Pancreas (tissue), 10 donors: ENCODE measurements around the gene AADAT. TPM values are rescaled to one million over a fixed set of nuclear protein-coding genes. Genes with fewer than 3 reads are reported as not detected.

Source experiments
- ATAC-seq, 4 donors: fragments of 200-7000 bp; cut with Tn5 transposase; one replicate each; pipeline versions ENCODE4 v1.8.0 to v1.9.1; 2020; ENCODE audit warnings: mild to moderate bottlenecking in 4 of 4, moderate library complexity in 4 of 4
- DNase-seq, 6 donors: peaks; one replicate each; pipeline ENCODE4 v3.0.0-alpha.2; 2020
- FAIRE-seq: peaks from 2 replicates; lab custom pipeline; 2012; peaks lifted over from hg19 to GRCh38; lab: Jason Lieb, UNC
- H3K27ac ChIP-seq, 4 donors: fragments of 200-600 bp; sonication (generic); 1 replicate in 3 of 4; 2 replicates in 1 of 4; pipeline versions ENCODE4 v1.5.0 to v1.8.0; 2020
- H3K27me3 ChIP-seq, 4 donors: fragments of 200-600 bp; one replicate each; pipeline ENCODE4 v1.8.0; 2021
- H3K36me3 ChIP-seq, 3 donors: fragments of 200-600 bp; sonication (generic) in 1 of 3; one replicate each; pipeline versions ENCODE4 v1.5.0 to v1.8.0; 2020 to 2021
- H3K4me1 ChIP-seq, 3 donors: fragments of 200-600 bp; one replicate each; pipeline ENCODE4 v1.8.0; 2021
- H3K4me3 ChIP-seq, 4 donors: fragments of 200-600 bp; sonication (generic) in 2 of 4; one replicate each; pipeline versions ENCODE4 v1.5.0 to v1.8.0; 2020 to 2021
- H3K9me3 ChIP-seq, 4 donors: fragments of 200-600 bp; one replicate each; pipeline ENCODE4 v1.8.0; 2021
- CTCF ChIP-seq, 4 donors: fragments of 200-600 bp; sonication (generic) in 3 of 4; IDR thresholded peaks; one replicate each; pipeline versions ENCODE4 v1.5.0 to v1.8.0; 2021; ENCODE audit warnings: antibody characterized with exemption in 4 of 4
- WGBS, 2 donors: extraction: QIAGEN DNeasy Blood & Tissue Kit; methylation state at CpG; one replicate each; pipeline ENCODE4 v1.1.7; 2013; 5-methylcytosine and 5-hydroxymethylcytosine counted together
- intact Hi-C, 3 donors: fragments of 100-400 bp; cut with DNase I; formaldehyde crosslinking; loops; one replicate each; pipeline versions ENCODE4 v1.11.1 to v1.14.2; 2022
- polyA plus RNA-seq, 2 donors: library from polyadenylated mRNA; stranded (reverse); fragments of 200-250 nt; gene quantifications; one replicate each; pipeline ENCODE4 v1.2.3, GENCODE V29; 2013
- total RNA-seq, 6 donors: library from RNA; stranded (reverse); fragmentation: NEBNext Ultra II Directional in 4 of 6; extraction: Animal tissue kit (Norgen Biotek cat#: 25700) in 4 of 6; gene quantifications; one replicate each; pipeline versions ENCODE4 v1.2.1 to v1.2.4, GENCODE V29; 2021 to 2023
- donor health status: healthy with polysubstance abuse.
- donor health status: DM: no; HTN: no; CAD: no; lungs with moderate emphysema.
- donor health status: DM: no; HTN: no; CAD: no.
- donor health status: control.
- donor health status: control.
- donor health status: Bipolar disorder and iron deficiency.
- donor health status: DM: yes; HTN: yes; CAD: no.
- donor health status: DM: no; HTN: no; CAD: no.
- donor health status: DM: no; HTN: no; CAD: no.
- donor health status: DM: yes; HTN: yes; CAD: no.

Gene AADAT
- total and polyA plus RNA-seq, 8 donors: 1.8 to 6.8 (median 3.1) TPM

DNA sequence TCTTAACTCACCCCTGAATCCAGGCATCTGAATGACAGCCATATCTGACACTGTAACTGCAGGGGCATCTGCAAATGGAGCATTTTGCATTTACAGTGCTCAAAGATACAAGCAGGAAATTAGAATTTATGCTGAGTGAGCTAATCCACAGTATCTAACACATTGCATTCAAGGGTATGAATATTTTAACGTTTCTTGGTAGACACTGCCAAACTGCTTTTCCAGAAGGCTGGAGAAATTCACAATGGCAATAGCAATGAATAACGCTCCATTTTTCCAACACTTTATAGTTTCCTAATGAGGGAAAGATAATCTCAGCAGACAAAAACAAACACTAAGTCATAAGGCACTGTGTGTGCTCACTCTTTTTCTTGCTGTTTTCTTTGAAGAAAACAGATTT, 30.9 kb downstream of the AADAT start:
- Histone ChIP-seq H3K9me3 (no peaks in the 10 kb centered on the region), H3K27me3 (no peaks in the 10 kb centered on the region), H3K27ac (no peak overlapping the region), H3K4me1 (no peaks in the 10 kb centered on the region), H3K36me3 (no peaks in the 10 kb centered on the region), H3K4me3 (no peak overlapping the region)
- 66 to 78% methylated on average over 2 of the region's 2 CpGs for WGBS, 2 donors
- ATAC-seq (no peak), DNase-seq (no peak), FAIRE-seq (no peak)
- intact Hi-C loops: loop anchor here in 1 of 3 donors (10.0 kb wide), 1 partner anchor 244 kb away; no protein-coding TSS in a partner anchor
- TF ChIP-seq CTCF (IDR thresholded peaks at IDR 0.05): no peak

DNA sequence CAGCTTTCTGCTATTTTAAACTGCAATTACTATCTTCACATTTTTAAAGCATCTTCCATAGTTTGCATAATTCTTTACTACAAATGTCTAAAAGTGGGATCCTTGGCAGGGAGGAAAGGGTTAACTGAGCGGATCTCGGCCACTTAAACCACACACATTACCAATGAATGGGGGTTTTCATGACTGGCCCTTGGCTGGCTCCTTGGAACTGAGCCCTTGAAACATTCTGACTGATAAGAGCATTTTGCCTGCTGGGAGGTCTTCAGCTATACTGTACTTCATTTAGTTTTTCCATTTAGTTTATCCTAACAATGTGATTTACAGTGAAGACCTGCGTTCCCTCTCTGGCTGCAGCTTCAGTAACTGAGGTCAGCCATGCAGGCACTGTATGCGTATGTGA, 31.9 kb downstream of the AADAT start:
- H3K27ac ChIP-seq: no peak overlapping the region

GRCh38 chr4:170052919-170053318, 36.8 kb downstream of the AADAT start:
- Histone ChIP-seq H3K36me3 (no peaks in the 10 kb centered on the region), H3K9me3 (no peaks in the 10 kb centered on the region), H3K27ac (no peak overlapping the region), H3K4me1 (no peaks in the 10 kb centered on the region), H3K27me3 (no peaks in the 10 kb centered on the region), H3K4me3 (no peak overlapping the region)
- FAIRE-seq (no peak), ATAC-seq (no peak), DNase-seq (no peak)
- intact Hi-C loops: loop anchor here in 2 of 3 donors (5.0 to 10.0 kb wide), 2 partner anchors 238 to 246 kb away; no protein-coding TSS in a partner anchor
- 61 to 81% methylated on average over 5 of the region's 5 CpGs for WGBS, 2 donors
- TF ChIP-seq CTCF (IDR thresholded peaks at IDR 0.05): no peak

More for the DNA sequence above, 31.9 kb downstream of the AADAT start:
- no peak for TF ChIP-seq CTCF (IDR thresholded peaks at IDR 0.05)
- no peak for DNase-seq
- H3K36me3 ChIP-seq: no peaks in the 10 kb centered on the region
- no peak for ATAC-seq
- H3K27me3 ChIP-seq: no peaks in the 10 kb centered on the region
- no peaks in the 10 kb centered on the region for H3K4me1 ChIP-seq
- intact Hi-C loops: loop anchor here in 1 of 3 donors (10.0 kb wide), 1 partner anchor 243 kb away; no protein-coding TSS in a partner anchor
- no peak overlapping the region for H3K4me3 ChIP-seq
- 55 to 60% methylated on average over 4 of the region's 4 CpGs for WGBS, 2 donors
- no peaks in the 10 kb centered on the region for H3K9me3 ChIP-seq
- no peak for FAIRE-seq

DNA sequence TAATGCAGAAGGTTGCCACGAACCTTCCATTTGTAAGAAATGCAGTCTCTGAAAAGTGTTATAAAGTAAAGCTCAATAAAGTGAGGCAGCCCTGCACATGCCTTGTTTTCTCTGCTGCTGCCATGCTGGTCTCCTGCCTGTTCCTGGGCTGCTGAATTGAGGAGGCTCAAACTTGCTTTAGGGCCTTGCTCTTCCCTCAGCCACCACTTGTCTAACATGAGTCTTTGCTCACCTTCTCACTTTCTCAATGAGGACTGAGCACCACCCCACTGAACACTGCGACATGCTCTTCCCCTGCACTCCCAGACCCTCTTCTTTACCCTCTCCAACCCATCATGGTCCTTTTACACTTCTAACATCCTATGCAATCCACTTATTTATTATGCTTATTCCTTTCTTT, 38.4 kb downstream of the AADAT start:
- ATAC-seq (no peak), DNase-seq (no peak), FAIRE-seq (no peak)
- no peaks in the 10 kb centered on the region for H3K9me3 ChIP-seq
- H3K4me3 ChIP-seq: no peak overlapping the region
- H3K36me3 ChIP-seq: no peaks in the 10 kb centered on the region
- 70 to 80% methylated on average over 2 of the region's 2 CpGs for WGBS, 2 donors
- intact Hi-C loops: loop anchor here in 2 of 3 donors (5.0 to 10.0 kb wide), 2 partner anchors 237 to 244 kb away; no protein-coding TSS in a partner anchor
- no peak for TF ChIP-seq CTCF (IDR thresholded peaks at IDR 0.05)
- H3K27me3 ChIP-seq: no peaks in the 10 kb centered on the region
- H3K4me1 ChIP-seq: no peaks in the 10 kb centered on the region
- no peak overlapping the region for H3K27ac ChIP-seq

GRCh38 chr4:170049766-170050165, 40.0 kb downstream of the AADAT start:
- ATAC-seq (no peak), FAIRE-seq (no peak), DNase-seq (no peak)
- Histone ChIP-seq H3K27me3 (no peaks in the 10 kb centered on the region), H3K4me3 (no peak overlapping the region), H3K4me1 (no peaks in the 10 kb centered on the region), H3K9me3 (no peaks in the 10 kb centered on the region), H3K36me3 (no peaks in the 10 kb centered on the region), H3K27ac (no peak overlapping the region)
- 64 to 74% methylated on average over 6 of the region's 6 CpGs for WGBS, 2 donors
- intact Hi-C loops: loop anchor here in 2 of 3 donors (5.0 to 10.0 kb wide), 3 partner anchors 235 to 435 kb away; partner anchors contain the start of gene NEK1 (in 1 of the 2)
- TF ChIP-seq CTCF (IDR thresholded peaks at IDR 0.05): no peak
